WTC11 (cell line): Measurements from ENCODE around the gene PRKG2. TPM values are rescaled to one million over a fixed set of nuclear protein-coding genes. Genes with fewer than 3 reads are reported as not detected.

Source experiments
- ATAC-seq: fragments of 200-7000 bp; cut with Tn5 transposase; 2 replicates; pipeline ENCODE4 v1.10.0; 2021; ENCODE audit warnings: mild to moderate bottlenecking, moderate library complexity
- CTCF ChIA-PET: fragments of 300-600 bp; sonication (Branson Sonifier 250); formaldehyde crosslinking; loops from one replicate; lab custom pipeline; 2021; ENCODE audit warnings: antibody characterized with exemption; lab: Charles Lee
- POLR2A ChIA-PET: fragments of 350-600 bp; sonication (Branson Sonifier 250); formaldehyde crosslinking; loops from one replicate; lab custom pipeline; 2021; ENCODE audit warnings: antibody characterized with exemption; lab: Charles Lee
- DNase-seq: peaks from one replicate; pipeline ENCODE4 v3.0.0; 2021; ENCODE audit warnings: low spot score
- H3K27ac Mint-ChIP-seq: 2 replicates; pipeline ENCODE4 v1.8.0; 2021; ENCODE audit warnings: mixed read lengths
- H3K27me3 Mint-ChIP-seq: 2 replicates; pipeline ENCODE4 v1.8.0; 2021; ENCODE audit warnings: low read depth, mild to moderate bottlenecking, moderate library complexity, mixed read lengths
- H3K36me3 Mint-ChIP-seq: 2 replicates; pipeline ENCODE4 v1.8.0; 2021; ENCODE audit warnings: mixed read lengths
- H3K4me1 Mint-ChIP-seq: 2 replicates; pipeline ENCODE4 v1.8.0; 2022; ENCODE audit warnings: mixed read lengths
- H3K4me3 Mint-ChIP-seq: 2 replicates; pipeline ENCODE4 v1.8.0; 2021; ENCODE audit warnings: mild to moderate bottlenecking, moderate library complexity, mixed read lengths
- H3K9me3 Mint-ChIP-seq: 2 replicates; pipeline ENCODE4 v1.8.0; 2021; ENCODE audit warnings: mixed read lengths
- ATF2 ChIP-seq: sonication (generic); formaldehyde crosslinking; IDR thresholded peaks from 2 replicates; pipeline ENCODE4 v1.8.1; 2022; ENCODE audit warnings: low read depth, missing genetic modification reagents, borderline replicate concordance
- CREM ChIP-seq: sonication (generic); formaldehyde crosslinking; IDR thresholded peaks from 2 replicates; pipeline ENCODE4 v1.8.1; 2022; ENCODE audit warnings: mild to moderate bottlenecking, missing genetic modification reagents, moderate library complexity
- CTCF ChIP-seq: fragments of 200-600 bp; IDR thresholded peaks from 2 replicates; pipeline ENCODE4 v1.8.0; 2022; ENCODE audit warnings: antibody characterized with exemption
- ERG ChIP-seq: fragments of 250-450 bp; sonication (Bioruptor Pico); IDR thresholded peaks from 2 replicates; pipeline ENCODE4 v1.8.0; 2021; ENCODE audit warnings: mild to moderate bottlenecking
- JAZF1 ChIP-seq: fragments of 250-450 bp; sonication (Bioruptor Pico); IDR thresholded peaks from 2 replicates; pipeline ENCODE4 v1.9.0; 2021; ENCODE audit warnings: moderate library complexity, mild to moderate bottlenecking, inconsistent platforms
- MLX ChIP-seq: sonication (generic); formaldehyde crosslinking; IDR thresholded peaks from 2 replicates; pipeline ENCODE4 v1.8.1; 2023; ENCODE audit warnings: mild to moderate bottlenecking, missing genetic modification reagents, moderate library complexity
- OVOL2 ChIP-seq: fragments of 250-450 bp; sonication (Bioruptor Pico); IDR thresholded peaks from 2 replicates; pipeline ENCODE4 v1.9.0; 2021; ENCODE audit warnings: mild to moderate bottlenecking, borderline replicate concordance
- PRRX2 ChIP-seq: fragments of 250-450 bp; sonication (Bioruptor Pico); IDR thresholded peaks from 2 replicates; pipeline ENCODE4 v1.8.0; 2021; ENCODE audit warnings: mild to moderate bottlenecking
- RELA ChIP-seq: sonication (generic); formaldehyde crosslinking; IDR thresholded peaks from 2 replicates; pipeline ENCODE4 v1.8.1; 2022; ENCODE audit warnings: missing genetic modification reagents, mild to moderate bottlenecking, borderline replicate concordance
- STAT6 ChIP-seq: sonication (generic); formaldehyde crosslinking; conservative IDR thresholded peaks from 2 replicates; pipeline ENCODE4 v1.8.1; 2023; ENCODE audit warnings: mild to moderate bottlenecking, low read depth, missing genetic modification reagents, moderate library complexity
- TEAD1 ChIP-seq: sonication (generic); formaldehyde crosslinking; IDR thresholded peaks from 2 replicates; pipeline ENCODE4 v1.8.0; 2022; ENCODE audit warnings: mild to moderate bottlenecking, missing genetic modification reagents
- ZBTB21 ChIP-seq: sonication (generic); formaldehyde crosslinking; IDR thresholded peaks from 2 replicates; pipeline ENCODE4 v1.8.1; 2023; ENCODE audit warnings: mild to moderate bottlenecking, missing genetic modification reagents, borderline replicate concordance
- ZNF219 ChIP-seq: sonication (generic); formaldehyde crosslinking; IDR thresholded peaks from 2 replicates; pipeline ENCODE4 v1.8.0; 2023; ENCODE audit warnings: missing genetic modification reagents, mild to moderate bottlenecking, borderline replicate concordance
- ZNF512 ChIP-seq: sonication (generic); formaldehyde crosslinking; IDR thresholded peaks from 2 replicates; pipeline ENCODE4 v1.8.1; 2022; ENCODE audit warnings: missing genetic modification reagents, borderline replicate concordance
- ZSCAN18 ChIP-seq: fragments of 250-450 bp; sonication (Bioruptor Pico); IDR thresholded peaks from 2 replicates; pipeline ENCODE4 v2.1.2; 2022; ENCODE audit warnings: mild to moderate bottlenecking, moderate library complexity
- total RNA-seq: library from RNA; stranded (reverse); gene quantifications from 3 replicates; pipeline ENCODE4 v1.2.3, GENCODE V29; 2021
- TF ChIP-seq, protein P1 (sequence below): sonication (generic); formaldehyde crosslinking; IDR thresholded peaks from 2 replicates; pipeline ENCODE4 v1.8.0; 2022; ENCODE audit warnings: mild to moderate bottlenecking, missing genetic modification reagents
- TF ChIP-seq, protein P2 (sequence below): sonication (generic); formaldehyde crosslinking; IDR thresholded peaks from 2 replicates; pipeline ENCODE4 v1.8.0; 2023; ENCODE audit warnings: mild to moderate bottlenecking, missing genetic modification reagents
- TF ChIP-seq, protein P3 (sequence below): fragments of 250-450 bp; sonication (Bioruptor Pico); conservative IDR thresholded peaks from 2 replicates; pipeline ENCODE4 v1.9.0; 2021; ENCODE audit warnings: mild to moderate bottlenecking

The PRKG2 gene
- total RNA-seq, 1 experiment from 2014 or later: 2.7 TPM

DNA sequence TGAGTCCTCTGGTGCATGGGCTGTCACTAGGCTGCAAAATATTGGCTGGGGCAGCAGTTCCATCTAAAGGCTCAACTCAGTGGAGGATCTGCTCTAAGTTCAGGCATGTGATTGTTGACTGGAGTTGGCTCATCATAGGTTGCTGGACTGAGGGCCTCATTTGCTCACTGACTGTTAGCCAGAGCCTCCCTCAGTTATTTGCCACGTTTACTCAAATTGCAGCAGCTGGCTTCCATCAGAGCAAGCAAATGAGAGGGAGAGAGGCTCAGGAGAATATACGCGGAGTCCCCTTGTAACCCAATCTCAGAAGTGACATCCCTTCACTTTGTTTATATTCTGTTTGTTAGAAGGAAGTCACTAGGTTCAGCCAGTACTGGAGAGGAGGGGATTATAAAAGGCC is 130.4 kb downstream of the PRKG2 start:
- CTCF ChIA-PET: no interaction called here
- no peak for ATAC-seq
- no peak for TF ChIP-seq MLX (CRISPR knock-in tag)
- TF ChIP-seq CTCF: no peak
- TF ChIP-seq, protein P1, sequence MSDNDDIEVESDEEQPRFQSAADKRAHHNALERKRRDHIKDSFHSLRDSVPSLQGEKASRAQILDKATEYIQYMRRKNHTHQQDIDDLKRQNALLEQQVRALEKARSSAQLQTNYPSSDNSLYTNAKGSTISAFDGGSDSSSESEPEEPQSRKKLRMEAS (CRISPR knock-in tag): no peak
- no peak for TF ChIP-seq ATF2 (CRISPR knock-in tag)
- TF ChIP-seq STAT6: no peak
- no peak for TF ChIP-seq TEAD1 (CRISPR knock-in tag)
- no peak for TF ChIP-seq ZNF219
- TF ChIP-seq PRRX2 (CRISPR knock-in tag): no peak
- TF ChIP-seq JAZF1 (CRISPR knock-in tag): no peak
- TF ChIP-seq, protein P2, sequence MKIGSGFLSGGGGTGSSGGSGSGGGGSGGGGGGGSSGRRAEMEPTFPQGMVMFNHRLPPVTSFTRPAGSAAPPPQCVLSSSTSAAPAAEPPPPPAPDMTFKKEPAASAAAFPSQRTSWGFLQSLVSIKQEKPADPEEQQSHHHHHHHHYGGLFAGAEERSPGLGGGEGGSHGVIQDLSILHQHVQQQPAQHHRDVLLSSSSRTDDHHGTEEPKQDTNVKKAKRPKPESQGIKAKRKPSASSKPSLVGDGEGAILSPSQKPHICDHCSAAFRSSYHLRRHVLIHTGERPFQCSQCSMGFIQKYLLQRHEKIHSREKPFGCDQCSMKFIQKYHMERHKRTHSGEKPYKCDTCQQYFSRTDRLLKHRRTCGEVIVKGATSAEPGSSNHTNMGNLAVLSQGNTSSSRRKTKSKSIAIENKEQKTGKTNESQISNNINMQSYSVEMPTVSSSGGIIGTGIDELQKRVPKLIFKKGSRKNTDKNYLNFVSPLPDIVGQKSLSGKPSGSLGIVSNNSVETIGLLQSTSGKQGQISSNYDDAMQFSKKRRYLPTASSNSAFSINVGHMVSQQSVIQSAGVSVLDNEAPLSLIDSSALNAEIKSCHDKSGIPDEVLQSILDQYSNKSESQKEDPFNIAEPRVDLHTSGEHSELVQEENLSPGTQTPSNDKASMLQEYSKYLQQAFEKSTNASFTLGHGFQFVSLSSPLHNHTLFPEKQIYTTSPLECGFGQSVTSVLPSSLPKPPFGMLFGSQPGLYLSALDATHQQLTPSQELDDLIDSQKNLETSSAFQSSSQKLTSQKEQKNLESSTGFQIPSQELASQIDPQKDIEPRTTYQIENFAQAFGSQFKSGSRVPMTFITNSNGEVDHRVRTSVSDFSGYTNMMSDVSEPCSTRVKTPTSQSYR (CRISPR knock-in tag): no peak
- TF ChIP-seq ERG: no peak
- no peak for TF ChIP-seq ZSCAN18 (CRISPR knock-in tag)
- TF ChIP-seq RELA (CRISPR knock-in tag): no peak
- no peak for TF ChIP-seq ZNF512 (CRISPR knock-in tag)
- no peak for TF ChIP-seq ZBTB21 (CRISPR knock-in tag)
- no peak for TF ChIP-seq CREM (CRISPR knock-in tag)
- TF ChIP-seq OVOL2: no peak
- TF ChIP-seq, protein P3, sequence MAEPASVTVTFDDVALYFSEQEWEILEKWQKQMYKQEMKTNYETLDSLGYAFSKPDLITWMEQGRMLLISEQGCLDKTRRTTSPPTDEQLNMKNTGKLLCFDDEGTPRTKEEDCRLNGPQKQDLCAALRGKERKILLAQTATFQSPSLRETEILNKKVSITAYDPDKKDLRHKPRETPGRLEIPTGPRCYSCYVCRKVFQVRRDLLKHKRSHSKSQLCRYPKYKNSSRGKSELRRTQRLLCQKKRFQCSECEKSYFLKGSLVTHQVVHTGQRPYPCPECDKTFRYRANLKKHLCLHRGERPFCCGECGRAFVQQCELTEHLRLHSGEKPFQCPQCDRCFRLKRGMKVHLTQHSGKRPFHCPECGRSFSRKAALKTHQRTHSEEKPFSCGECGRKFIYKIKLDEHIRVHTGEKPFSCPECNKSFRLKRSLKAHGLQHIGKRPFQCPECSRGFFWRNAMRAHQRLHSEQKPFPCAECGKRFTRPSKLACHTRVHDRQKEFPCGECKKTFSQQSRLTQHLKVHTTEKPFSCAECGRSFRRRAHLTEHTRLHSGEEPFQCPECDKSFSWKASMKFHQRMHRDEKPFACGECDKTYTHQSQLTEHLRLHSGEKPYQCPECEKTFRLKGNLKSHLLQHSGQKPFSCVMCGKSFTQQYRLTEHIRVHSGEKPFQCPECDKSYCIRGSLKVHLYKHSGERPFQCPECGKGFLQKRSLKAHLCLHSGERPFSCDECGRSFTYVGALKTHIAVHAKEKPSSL (CRISPR knock-in tag): no peak

More for the DNA sequence above, 130.4 kb downstream of the PRKG2 start:
- POLR2A ChIA-PET: no interaction called here
- Mint-ChIP-seq H3K4me3 (no peak overlapping the region), H3K27me3 (no peaks in the 10 kb centered on the region), H3K27ac (no peak overlapping the region), H3K36me3 (peaks cover 21% of the 10 kb centered on the region), H3K9me3 (peaks cover 32% of the 10 kb centered on the region), H3K4me1 (no peaks in the 10 kb centered on the region)
- no peak for DNase-seq
